Adipocyte (in vitro differentiated cells): ENCODE data around the gene RNF111.
A peak's percentile ranks its signal among the peaks of the same experiment; 100 is the strongest.
"Not testable (repeated sequence)": the region's sequence is repeated elsewhere in the genome, so short reads cannot be mapped to it uniquely, and the experiment has no call there.

Experiments used
- DNase-seq: peaks from one replicate; pipeline ENCODE4 v3.0.0-alpha.2; 2015; ENCODE audit warnings: low read depth
- H3K27me3 ChIP-seq: replicated peaks from 2 replicates; pipeline ENCODE4 v1.7.0; 2013; ENCODE audit warnings: mild to moderate bottlenecking, low read length, moderate library complexity; ENCODE audit not compliant: control insufficient read depth, insufficient read depth
- H3K36me3 ChIP-seq: 2 replicates; pipeline ENCODE4 v1.7.0; 2013; ENCODE audit warnings: low read length, mild to moderate bottlenecking, moderate library complexity; ENCODE audit not compliant: control insufficient read depth, insufficient read depth, severe bottlenecking
- H3K4me1 ChIP-seq: 2 replicates; pipeline ENCODE4 v1.7.0; 2013; ENCODE audit warnings: mild to moderate bottlenecking, low read length, moderate library complexity; ENCODE audit not compliant: control insufficient read depth, insufficient read depth
- H3K4me3 ChIP-seq: 2 replicates; pipeline ENCODE4 v1.7.0; 2013; ENCODE audit warnings: mild to moderate bottlenecking, low read length, moderate library complexity
- H3K9ac ChIP-seq: 2 replicates; pipeline ENCODE4 v1.7.0; 2013; ENCODE audit warnings: mild to moderate bottlenecking, low read length, moderate library complexity
- H3K9me3 ChIP-seq: 2 replicates; pipeline ENCODE4 v1.7.0; 2013; ENCODE audit warnings: mild to moderate bottlenecking, low read length, moderate library complexity; ENCODE audit not compliant: control insufficient read depth

Gene RNF111

DNA sequence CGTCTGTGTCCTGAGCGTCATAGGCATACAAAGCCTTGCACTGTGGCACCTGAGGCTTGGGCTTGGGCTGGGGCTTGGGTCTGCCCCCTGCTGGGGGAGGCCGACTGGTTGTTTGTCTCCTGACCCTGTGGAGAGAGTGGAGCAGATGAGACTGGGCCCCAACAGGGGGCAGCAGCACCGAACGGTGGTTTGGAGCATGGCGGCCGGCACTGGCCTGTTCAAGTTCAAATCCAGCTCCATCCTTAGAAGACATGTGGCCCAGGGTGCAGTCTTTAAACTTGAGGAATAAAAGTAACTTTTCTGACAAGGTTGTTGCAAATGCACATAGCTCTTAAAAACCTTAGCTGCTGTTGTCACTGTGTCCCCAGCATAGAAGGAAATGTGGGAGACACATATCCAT lies 150.8 kb downstream of the RNF111 start:
- no peaks in the 10 kb centered on the region for H3K9me3 ChIP-seq
- no peak overlapping the region for H3K9ac ChIP-seq
- H3K4me3 ChIP-seq: no peak overlapping the region
- no peaks in the 10 kb centered on the region for H3K27me3 ChIP-seq
- peaks cover 84% of the 10 kb centered on the region for H3K36me3 ChIP-seq
- peak; percentile 3 for DNase-seq
- peaks cover 13% of the 10 kb centered on the region for H3K4me1 ChIP-seq

- no peaks in the 10 kb centered on the region for H3K9me3 ChIP-seq
- peaks cover 13% of the 10 kb centered on the region for H3K4me1 ChIP-seq
- no peaks in the 10 kb centered on the region for H3K27me3 ChIP-seq
- H3K4me3 ChIP-seq: no peak overlapping the region
- H3K36me3 ChIP-seq: peaks cover 69% of the 10 kb centered on the region
- DNase-seq: no peak
- H3K9ac ChIP-seq: no peak overlapping the region
Observed at GRCh38 chr15:59140422-59141226, 153.2 kb downstream of the RNF111 start.

DNA sequence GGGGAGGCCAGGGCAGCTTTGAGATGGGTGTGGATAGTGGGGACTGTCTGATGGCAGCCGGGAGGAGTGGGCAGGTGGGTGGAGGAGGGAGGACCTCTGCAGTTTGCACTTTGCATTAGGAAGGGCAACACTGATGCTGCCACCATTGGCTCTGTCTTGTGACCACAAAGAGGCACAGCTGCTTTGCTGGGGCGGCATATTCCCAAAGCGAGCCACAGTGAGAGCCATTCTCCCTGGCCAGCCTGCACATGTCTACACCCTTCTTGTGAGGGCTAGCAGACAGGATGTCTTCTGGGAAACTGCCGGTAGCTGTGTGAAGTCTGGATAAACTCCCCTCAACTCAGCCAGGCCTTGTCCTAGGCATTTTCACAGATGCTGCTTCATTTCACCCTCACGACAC lies 155.8 kb downstream of the RNF111 start:
- H3K9me3 ChIP-seq: no peaks in the 10 kb centered on the region

GRCh38 chr15:59144594-59144993 lies 157.1 kb downstream of the RNF111 start:
- H3K4me3 ChIP-seq, H3K9ac ChIP-seq, H3K9me3 ChIP-seq, H3K27me3 ChIP-seq: not testable (repeated sequence)
- Histone ChIP-seq H3K36me3 (peaks cover 49% of the 10 kb centered on the region), H3K4me1 (peaks cover 31% of the 10 kb centered on the region)
- DNase-seq: peak; percentile 39

More for the DNA sequence above, 155.8 kb downstream of the RNF111 start:
- DNase-seq: no peak
- Histone ChIP-seq H3K4me1 (peaks cover 19% of the 10 kb centered on the region), H3K27me3 (no peaks in the 10 kb centered on the region), H3K36me3 (peaks cover 57% of the 10 kb centered on the region), H3K4me3 (no peak overlapping the region), H3K9ac (no peak overlapping the region)
